ENCODE measurements around the gene AGAP3. TPM values are rescaled to one million over a fixed set of nuclear protein-coding genes. Genes with fewer than 3 reads are reported as not detected.

Gene AGAP3
- total and polyA plus RNA-seq, 7 donors = 27.7 to 89.7 (median 36.4) TPM

GRCh38 chr7:151078233-151079040 is 7.8 kb upstream of the AGAP3 start:
- intact Hi-C loops (cut with DNase I) = no loop called here
- WGBS, 2 donors = 61 to 66% methylated on average over 22 of the region's 22 CpGs
- no peak for TF ChIP-seq EP300 (IDR thresholded peaks at IDR 0.05)
- TF ChIP-seq POLR2AphosphoS5 (IDR thresholded peaks at IDR 0.05) = peak in 1 of 4 donors; percentile 36
- TF ChIP-seq CTCF (IDR thresholded peaks at IDR 0.05) = no peak
- no peak for TF ChIP-seq POLR2A (IDR thresholded peaks at IDR 0.05)
- Histone ChIP-seq H3K4me1 (peaks cover 0 to 54% (median 51%) of the 10 kb centered on the region in 4 donors), H3K27me3 (no peaks in the 10 kb centered on the region), H3K27ac (peak overlapping the region in 3 of 4 donors; percentile 51 to 97 (median 57)), H3K9me3 (no peaks in the 10 kb centered on the region), H3K4me3 (no peak overlapping the region), H3K36me3 (peaks cover 22 to 41% (median 24%) of the 10 kb centered on the region in 4 donors)
- peak; percentile 88 for DNase-seq

- Histone ChIP-seq H3K9me3 (no peaks in the 10 kb centered on the region), H3K4me3 (peak overlapping the region; percentile 82 to 99 (median 88)), H3K4me1 (peaks cover 0 to 59% (median 55%) of the 10 kb centered on the region in 4 donors), H3K27me3 (no peaks in the 10 kb centered on the region), H3K27ac (peak overlapping the region; percentile 92 to 98 (median 96)), H3K36me3 (peaks cover 13 to 31% (median 17%) of the 10 kb centered on the region in 4 donors)
- WGBS, 2 donors = 82 to 84% methylated on average over 27 of the region's 27 CpGs
- intact Hi-C loops (cut with DNase I) = no loop called here
- TF ChIP-seq EP300 (IDR thresholded peaks at IDR 0.05) (no peak), POLR2A (IDR thresholded peaks at IDR 0.05) (no peak)
- DNase-seq = no peak
These were observed 6.9 kb upstream of the AGAP3 start for GRCh38 chr7:151079199-151079910.

- DNase-seq = no peak
- 0 to 1% methylated on average over 31 of the region's 31 CpGs for WGBS, 2 donors
- Histone ChIP-seq H3K36me3 (peaks cover 6 to 24% (median 9%) of the 10 kb centered on the region in 4 donors), H3K4me1 (peaks cover 0 to 60% (median 57%) of the 10 kb centered on the region in 4 donors), H3K27me3 (no peaks in the 10 kb centered on the region), H3K27ac (peak overlapping the region; percentile 92 to 98 (median 96)), H3K4me3 (peak overlapping the region; percentile 82 to 99 (median 88)), H3K9me3 (no peaks in the 10 kb centered on the region)
- intact Hi-C loops (cut with DNase I) = no loop called here
- no peak for TF ChIP-seq EP300 (IDR thresholded peaks at IDR 0.05)
- TF ChIP-seq CTCF (IDR thresholded peaks at IDR 0.05) = no peak
These were observed 6.2 kb upstream of the AGAP3 start for GRCh38 chr7:151080067-151080521.

- Histone ChIP-seq H3K4me3 (peak within 1 kb of the TSS; percentile 82 to 99 (median 88)), H3K9me3 (no peaks in the 10 kb centered on the region), H3K36me3 (peaks cover 0 to 18% (median 4%) of the 10 kb centered on the region in 4 donors), H3K4me1 (peaks cover 0 to 65% (median 63%) of the 10 kb centered on the region in 4 donors), H3K27ac (peak within 1 kb of the TSS; percentile 92 to 98 (median 96)), H3K27me3 (no peaks in the 10 kb centered on the region)
- peak; percentile 95 for DNase-seq
- intact Hi-C loops (cut with DNase I) = loop anchor here (1.0 kb wide), 1 partner anchor 21 kb away; the partner anchor contains the start of gene SLC4A2
- WGBS, 2 donors = 1 to 2% methylated on average over 66 of the region's 66 CpGs
- TF ChIP-seq POLR2A (IDR thresholded peaks at IDR 0.05) = peak in 1 of 2 donors; percentile 30
- no peak for TF ChIP-seq EP300 (IDR thresholded peaks at IDR 0.05)
- TF ChIP-seq POLR2AphosphoS5 (IDR thresholded peaks at IDR 0.05) = peak; percentile 64 to 84 (median 83)
- no peak for TF ChIP-seq CTCF (IDR thresholded peaks at IDR 0.05)
These were observed 5.6 kb upstream of the AGAP3 start, which contains the start of gene FASTK for GRCh38 chr7:151080522-151081169. Gene FASTK, minus strand, starts transcription at chr7:151080809. Its CDS starts 43 bp downstream, at chr7:151080766.
